ENCODE results near the gene SERGEF.

GRCh38 chr11:17767914-17768313 is 244.9 kb downstream of the SERGEF start:
- TF ChIP-seq EP300 (IDR thresholded peaks at IDR 0.05) (no peak), POLR2AphosphoS5 (IDR thresholded peaks at IDR 0.05) (no peak), POLR2A (IDR thresholded peaks at IDR 0.05) (no peak)
- TF ChIP-seq, protein P1, sequence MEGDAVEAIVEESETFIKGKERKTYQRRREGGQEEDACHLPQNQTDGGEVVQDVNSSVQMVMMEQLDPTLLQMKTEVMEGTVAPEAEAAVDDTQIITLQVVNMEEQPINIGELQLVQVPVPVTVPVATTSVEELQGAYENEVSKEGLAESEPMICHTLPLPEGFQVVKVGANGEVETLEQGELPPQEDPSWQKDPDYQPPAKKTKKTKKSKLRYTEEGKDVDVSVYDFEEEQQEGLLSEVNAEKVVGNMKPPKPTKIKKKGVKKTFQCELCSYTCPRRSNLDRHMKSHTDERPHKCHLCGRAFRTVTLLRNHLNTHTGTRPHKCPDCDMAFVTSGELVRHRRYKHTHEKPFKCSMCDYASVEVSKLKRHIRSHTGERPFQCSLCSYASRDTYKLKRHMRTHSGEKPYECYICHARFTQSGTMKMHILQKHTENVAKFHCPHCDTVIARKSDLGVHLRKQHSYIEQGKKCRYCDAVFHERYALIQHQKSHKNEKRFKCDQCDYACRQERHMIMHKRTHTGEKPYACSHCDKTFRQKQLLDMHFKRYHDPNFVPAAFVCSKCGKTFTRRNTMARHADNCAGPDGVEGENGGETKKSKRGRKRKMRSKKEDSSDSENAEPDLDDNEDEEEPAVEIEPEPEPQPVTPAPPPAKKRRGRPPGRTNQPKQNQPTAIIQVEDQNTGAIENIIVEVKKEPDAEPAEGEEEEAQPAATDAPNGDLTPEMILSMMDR (IDR thresholded peaks at IDR 0.05) = no peak
